ENCODE measurements around the gene SYTL1. TPM values are rescaled to one million over a fixed set of nuclear protein-coding genes. Genes with fewer than 3 reads are reported as not detected.

Gene SYTL1
- total RNA-seq, 3 donors from 2014 or later (not counting 1 experiment from before 2014, with no cell fraction given), result 244 to 312 (median 273) TPM

GRCh38 chr1:27343639-27344025, 1.8 kb downstream of the SYTL1 start:
- Histone ChIP-seq H3K36me3 (ENCODE audit: control insufficient read depth, insufficient read depth, low read length) (peaks cover 21% of the 10 kb centered on the region), H3K4me3 (ENCODE audit: low read length) (peak overlapping the region; percentile 80), H3K27me3 (ENCODE audit: control insufficient read depth, insufficient read depth, low read length) (no peaks in the 10 kb centered on the region), H3K4me1 (ENCODE audit: control insufficient read depth, insufficient read depth, low read length) (peaks cover 56% of the 10 kb centered on the region), H3K27ac (ENCODE audit: low read length) (peak overlapping the region; percentile 92), H3K9me3 (ENCODE audit: control insufficient read depth, insufficient read depth, low read length) (no peaks in the 10 kb centered on the region)
- TF ChIP-seq CTCF (IDR thresholded peaks at IDR 0.05), result no peak
- no peaks in the 10 kb centered on the region for H3K27me3 Mint-ChIP-seq (ENCODE audit: low read depth in 2 of 2)
- peak overlapping the region; percentile 88 to 90 for H3K27ac Mint-ChIP-seq
- 13% methylated on average over 5 of the region's 5 CpGs for WGBS (ENCODE audit: insufficient coverage)
- intact Hi-C loops (cut with micrococcal nuclease), result loop anchor here (10.0 kb wide), 1 partner anchor 649 kb away; the partner anchor contains the start of gene ARID1A
- no peaks in the 10 kb centered on the region for H3K9me3 Mint-ChIP-seq
- peaks cover 59 to 72% of the 10 kb centered on the region in 2 donors for H3K4me1 Mint-ChIP-seq
- peak overlapping the region; percentile 91 for H3K4me3 Mint-ChIP-seq
- no peaks in the 10 kb centered on the region for H3K36me3 Mint-ChIP-seq
- ATAC-seq, result no peak
- DNase-seq, result no peak

DNA sequence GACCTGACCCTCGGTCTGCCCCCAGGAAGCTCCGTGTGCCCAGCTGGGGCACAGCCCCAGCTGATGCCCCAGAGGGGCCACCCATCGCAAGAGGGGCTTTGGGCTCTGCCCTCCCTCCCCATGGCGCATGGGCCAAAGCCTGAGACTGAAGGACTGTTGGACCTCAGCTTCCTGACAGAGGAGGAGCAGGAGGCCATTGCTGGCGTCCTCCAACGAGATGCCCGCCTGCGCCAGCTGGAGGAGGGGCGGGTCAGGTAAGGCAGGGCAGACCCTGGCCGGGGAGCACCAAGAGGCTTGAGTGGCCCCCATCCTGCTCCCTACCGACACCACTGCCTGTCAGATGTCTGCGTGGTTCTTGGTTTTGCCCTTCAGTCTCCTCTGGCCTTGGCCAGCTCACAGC, 3.5 kb downstream of the SYTL1 start:
- peak overlapping the region; percentile 72 for H3K4me3 Mint-ChIP-seq
- H3K4me1 Mint-ChIP-seq, result peaks cover 49 to 64% of the 10 kb centered on the region in 2 donors
- ATAC-seq (no peak), DNase-seq (no peak)
- Histone ChIP-seq H3K36me3 (ENCODE audit: control insufficient read depth, insufficient read depth, low read length) (peaks cover 25% of the 10 kb centered on the region), H3K4me3 (ENCODE audit: low read length) (no peak overlapping the region), H3K27ac (ENCODE audit: low read length) (no peak overlapping the region), H3K27me3 (ENCODE audit: control insufficient read depth, insufficient read depth, low read length) (no peaks in the 10 kb centered on the region), H3K4me1 (ENCODE audit: control insufficient read depth, insufficient read depth, low read length) (peaks cover 64% of the 10 kb centered on the region), H3K9me3 (ENCODE audit: control insufficient read depth, insufficient read depth, low read length) (no peaks in the 10 kb centered on the region)
- TF ChIP-seq CTCF (IDR thresholded peaks at IDR 0.05), result no peak
- H3K27ac Mint-ChIP-seq, result peak overlapping the region; percentile 34 to 62
- H3K36me3 Mint-ChIP-seq, result no peaks in the 10 kb centered on the region
- no peaks in the 10 kb centered on the region for H3K9me3 Mint-ChIP-seq
- intact Hi-C loops (cut with micrococcal nuclease), result loop anchor here (10.0 kb wide), 1 partner anchor 650 kb away; the partner anchor contains the start of gene ARID1A
- 90% methylated on average over 12 of the region's 12 CpGs for WGBS (ENCODE audit: insufficient coverage)
- no peaks in the 10 kb centered on the region for H3K27me3 Mint-ChIP-seq (ENCODE audit: low read depth in 2 of 2)

- Histone ChIP-seq H3K4me1 (ENCODE audit: control insufficient read depth, insufficient read depth, low read length) (peaks cover 55% of the 10 kb centered on the region), H3K4me3 (ENCODE audit: low read length) (no peak overlapping the region), H3K36me3 (ENCODE audit: control insufficient read depth, insufficient read depth, low read length) (peaks cover 35% of the 10 kb centered on the region), H3K27me3 (ENCODE audit: control insufficient read depth, insufficient read depth, low read length) (no peaks in the 10 kb centered on the region), H3K27ac (ENCODE audit: low read length) (no peak overlapping the region), H3K9me3 (ENCODE audit: control insufficient read depth, insufficient read depth, low read length) (no peaks in the 10 kb centered on the region)
- H3K4me1 Mint-ChIP-seq, result peaks cover 44 to 58% of the 10 kb centered on the region in 2 donors
- TF ChIP-seq CTCF (IDR thresholded peaks at IDR 0.05), result no peak
- H3K36me3 Mint-ChIP-seq, result no peaks in the 10 kb centered on the region
- no peaks in the 10 kb centered on the region for H3K27me3 Mint-ChIP-seq (ENCODE audit: low read depth in 2 of 2)
- H3K9me3 Mint-ChIP-seq, result no peaks in the 10 kb centered on the region
- DNase-seq, result no peak
- ATAC-seq, result no peak
- intact Hi-C loops (cut with micrococcal nuclease), result loop anchor here (10.0 kb wide), 1 partner anchor 652 kb away; the partner anchor contains the start of gene ARID1A
- peak overlapping the region; percentile 41 for H3K4me3 Mint-ChIP-seq
- peak overlapping the region; percentile 3 to 29 for H3K27ac Mint-ChIP-seq
- WGBS (ENCODE audit: insufficient coverage), result 96% methylated on average over 7 of the region's 8 CpGs
Measured at GRCh38 chr1:27346357-27346756, 4.5 kb downstream of the SYTL1 start.
